Fibroblast of mammary gland (primary cell): ENCODE measurements around the gene RBBP4.

Experiments used
- DNase-seq: peaks from one replicate; pipeline ENCODE4 v3.0.0-alpha.2; 2010; ENCODE audit warnings: low read depth
- H3K4me3 ChIP-seq: 2 replicates; pipeline ENCODE4 v1.5.1; 2011; ENCODE audit warnings: low read depth, mild to moderate bottlenecking, low read length, moderate library complexity; ENCODE audit not compliant: control insufficient read depth
- CTCF ChIP-seq: conservative IDR thresholded peaks from 2 replicates; pipeline ENCODE4 v1.5.1; 2011; ENCODE audit warnings: low read depth, low read length, inconsistent platforms; ENCODE audit not compliant: control insufficient read depth, insufficient read depth

The RBBP4 gene

GRCh38 chr1:32724678-32725614, 73.9 kb downstream of the RBBP4 start:
- DNase-seq, result peak; percentile 95
- no peak for TF ChIP-seq CTCF

GRCh38 chr1:32725615-32725982, 74.6 kb downstream of the RBBP4 start:
- H3K4me3 ChIP-seq, result no peak overlapping the region
- DNase-seq, result no peak
- no peak for TF ChIP-seq CTCF

More at GRCh38 chr1:32724678-32725614, 73.9 kb downstream of the RBBP4 start:
- no peak overlapping the region for H3K4me3 ChIP-seq

DNA sequence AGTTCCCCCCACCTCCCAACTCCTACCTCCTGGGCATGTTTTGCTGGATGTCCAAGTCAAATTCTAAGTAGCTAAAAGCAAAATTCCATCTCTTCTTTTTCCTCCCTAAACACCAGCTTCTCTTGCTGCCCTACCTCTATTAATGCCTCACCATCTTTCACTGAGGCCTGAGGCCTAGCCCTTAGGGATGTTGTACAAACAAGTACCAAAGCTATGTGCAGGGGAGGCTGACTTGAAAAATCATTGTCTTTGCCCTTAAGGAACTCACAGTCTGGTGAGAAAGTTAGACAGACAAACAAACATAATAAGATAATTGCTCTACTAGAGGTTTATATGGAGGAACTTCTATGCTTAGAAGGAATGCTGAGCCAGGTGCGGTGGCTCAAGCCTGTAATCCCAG, 76.9 kb downstream of the RBBP4 start:
- no peak overlapping the region for H3K4me3 ChIP-seq
- DNase-seq, result no peak
- no peak for TF ChIP-seq CTCF

DNA sequence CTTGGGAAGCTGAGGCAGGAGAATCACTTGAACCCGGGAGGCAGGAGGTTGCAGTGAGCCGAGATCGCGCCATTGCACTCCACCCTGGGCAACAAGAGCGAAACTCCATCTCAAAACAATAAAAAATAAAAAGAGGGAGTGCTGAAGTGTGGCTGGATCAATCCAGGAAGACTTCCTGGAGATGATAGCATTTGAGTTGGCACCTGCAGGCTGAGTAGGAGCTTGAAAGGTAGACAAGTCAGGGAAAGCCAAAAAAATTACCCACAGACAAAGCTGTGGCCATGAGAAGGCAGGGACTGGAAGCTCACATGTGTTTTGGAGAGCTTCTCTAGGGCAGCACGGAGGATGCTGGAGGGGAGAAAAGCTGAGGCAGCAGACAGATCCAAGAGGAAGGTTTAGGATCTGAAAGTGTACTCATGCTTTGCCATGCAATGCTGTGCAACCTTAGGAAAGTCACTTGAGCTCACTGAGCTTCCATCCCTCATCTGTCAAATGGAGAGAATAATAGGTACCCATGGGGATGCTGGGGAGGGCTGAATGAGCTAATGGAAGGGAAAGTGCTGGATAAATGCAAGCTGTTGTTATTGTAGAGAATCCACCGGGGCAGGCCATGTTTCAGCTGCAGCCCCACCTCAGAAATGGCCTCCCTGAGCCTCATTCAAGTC, 77.5 kb downstream of the RBBP4 start:
- DNase-seq, result no peak
- no peak overlapping the region for H3K4me3 ChIP-seq
- TF ChIP-seq CTCF, result no peak

DNA sequence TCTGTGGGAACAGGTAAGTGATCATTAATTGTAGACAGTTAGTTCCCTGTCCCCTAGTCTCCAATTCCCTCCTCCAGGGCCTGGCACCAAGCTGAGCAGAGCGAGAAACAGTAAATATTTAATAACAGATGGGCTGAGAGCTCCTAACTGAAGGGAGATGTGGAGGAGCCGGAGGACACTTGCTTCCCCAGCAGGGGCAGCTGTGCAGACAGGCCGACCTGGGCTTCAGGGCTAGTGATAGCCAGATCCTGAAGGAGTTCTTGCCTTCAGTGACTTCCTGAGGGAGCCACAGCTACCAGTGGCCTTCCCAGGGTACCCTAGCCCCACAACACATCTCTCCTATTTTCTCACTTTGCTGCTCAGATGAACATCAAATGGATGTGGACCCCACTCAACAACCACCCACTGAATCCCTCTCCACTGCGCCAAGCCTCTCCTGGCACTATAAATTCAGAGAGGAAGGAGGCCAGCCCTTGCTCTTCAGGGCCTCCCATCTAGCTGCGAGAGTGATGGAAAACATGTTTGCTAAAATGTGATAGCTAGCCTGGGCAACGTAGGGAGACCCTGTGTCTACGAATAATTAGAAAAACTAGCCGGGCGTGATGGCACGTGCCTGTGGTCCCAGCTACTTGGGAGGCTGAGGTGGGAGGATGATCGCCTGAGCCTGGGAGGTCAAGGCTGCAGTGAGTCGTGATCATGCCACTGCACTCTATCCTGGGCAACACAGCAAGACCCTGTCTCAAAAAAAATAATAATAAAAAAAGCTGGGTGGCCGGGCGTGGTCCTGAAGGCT, 78.4 kb downstream of the RBBP4 start:
- no peak for DNase-seq
- no peak for TF ChIP-seq CTCF
- H3K4me3 ChIP-seq, result no peak overlapping the region

DNA sequence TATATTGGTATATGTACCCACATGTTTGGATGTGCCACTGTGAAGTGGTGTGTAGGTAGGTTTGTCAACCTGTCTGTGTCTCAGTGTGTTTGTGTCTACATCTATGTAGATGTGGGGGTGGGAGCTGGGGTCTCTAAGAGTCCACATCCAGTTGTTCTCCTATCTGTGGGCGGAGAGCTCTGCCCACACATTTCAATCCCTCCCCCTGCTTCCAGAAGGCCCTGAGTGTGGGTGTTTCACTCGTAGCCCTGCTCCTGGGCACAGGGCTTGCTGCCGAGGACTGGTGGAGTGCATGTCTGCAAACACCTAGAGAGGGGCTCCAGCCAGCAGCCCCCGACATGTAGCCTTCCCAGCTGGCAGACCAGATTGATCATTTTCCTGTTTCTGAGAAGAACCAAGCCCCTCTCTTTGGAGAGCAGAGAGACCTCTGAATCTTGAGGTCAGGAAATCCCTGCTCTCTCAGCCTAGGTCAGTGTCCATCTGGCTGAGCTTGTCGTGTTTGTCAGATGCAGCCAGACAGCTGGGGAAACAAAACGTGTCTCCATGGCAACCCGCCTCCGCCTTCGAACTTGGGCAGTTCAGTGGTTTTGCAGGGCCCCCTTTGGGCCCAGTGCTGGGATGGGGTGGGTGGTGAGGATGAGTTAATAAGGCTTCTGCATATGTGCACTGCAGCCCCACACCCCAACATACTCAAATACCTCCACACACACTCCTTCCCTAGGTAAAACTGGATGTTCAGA, 82.7 kb downstream of the RBBP4 start:
- H3K4me3 ChIP-seq, result no peak overlapping the region
- TF ChIP-seq CTCF, result no peak
- DNase-seq, result peak; percentile 71
